CD4-positive, CD25-positive, alpha-beta regulatory T cell (primary cell): ENCODE measurements around the gene CD300LF. TPM values are rescaled to one million over a fixed set of nuclear protein-coding genes. Genes with fewer than 3 reads are reported as not detected.

Experiments used
- ATAC-seq, 2 donors: fragments of 150-1000 bp; cut with Tn5 transposase; one replicate each; pipeline ENCODE4 v1.10.0; 2021; ENCODE audit warnings: low read depth in 2 of 2, moderate number of reproducible peaks in 2 of 2, moderate library complexity in 1 of 2
- DNase-seq, 3 donors: peaks; one replicate each; pipeline versions ENCODE4 v3.0.0 to v3.0.0-alpha.2; 2012 to 2022; ENCODE audit warnings: mixed read lengths in 1 of 3
- H3K27ac ChIP-seq: one replicate; pipeline ENCODE4 v1.7.0; 2013; ENCODE audit warnings: mild to moderate bottlenecking, low read length; ENCODE audit not compliant: insufficient read depth, poor library complexity, severe bottlenecking
- H3K27me3 ChIP-seq: one replicate; pipeline ENCODE4 v1.7.0; 2013; ENCODE audit warnings: low read length; ENCODE audit not compliant: control insufficient read depth, insufficient read depth
- H3K36me3 ChIP-seq: one replicate; pipeline ENCODE4 v1.7.0; 2013; ENCODE audit warnings: mild to moderate bottlenecking, low read length, moderate library complexity; ENCODE audit not compliant: control insufficient read depth, insufficient read depth
- H3K4me1 ChIP-seq: 2 replicates; pipeline ENCODE4 v1.7.0; 2013; ENCODE audit warnings: mild to moderate bottlenecking, low read length; ENCODE audit not compliant: insufficient read depth, control insufficient read depth, poor library complexity, severe bottlenecking
- H3K4me3 ChIP-seq: one replicate; pipeline ENCODE4 v1.7.0; 2013; ENCODE audit warnings: low read depth, mild to moderate bottlenecking, low read length, moderate library complexity
- H3K9me3 ChIP-seq, 2 experiments: 1 replicate in 1 of 2; 2 replicates in 1 of 2; pipeline ENCODE4 v1.7.0; 2013; ENCODE audit warnings: low read length in 2 of 2, mild to moderate bottlenecking in 1 of 2, moderate library complexity in 1 of 2; ENCODE audit not compliant: control insufficient read depth in 2 of 2
- H3K27ac Mint-ChIP-seq, 3 donors: one replicate each; pipeline ENCODE4 v1.8.0; 2020 to 2022; ENCODE audit warnings: mild to moderate bottlenecking in 3 of 3, mixed read lengths in 3 of 3, moderate library complexity in 2 of 3
- H3K27me3 Mint-ChIP-seq: one replicate; pipeline ENCODE4 v1.8.0; 2022; ENCODE audit warnings: mild to moderate bottlenecking, mixed read lengths
- H3K36me3 Mint-ChIP-seq: one replicate; pipeline ENCODE4 v1.8.0; 2020; ENCODE audit warnings: mixed read lengths
- H3K4me1 Mint-ChIP-seq, 4 donors: one replicate each; pipeline ENCODE4 v1.8.0; 2020 to 2022; ENCODE audit warnings: mixed read lengths in 4 of 4, mild to moderate bottlenecking in 1 of 4
- H3K4me3 Mint-ChIP-seq, 4 donors: one replicate each; pipeline ENCODE4 v1.8.0; 2020 to 2022; ENCODE audit warnings: mild to moderate bottlenecking in 4 of 4, mixed read lengths in 4 of 4, moderate library complexity in 3 of 4
- H3K9me3 Mint-ChIP-seq, 7 donors: one replicate each; pipeline ENCODE4 v1.8.0; 2020 to 2022; ENCODE audit warnings: mixed read lengths in 7 of 7, mild to moderate bottlenecking in 3 of 7, moderate library complexity in 2 of 7
- polyA plus RNA-seq, 4 donors: library from polyadenylated mRNA; unstranded; fragments of 300-500 nt; fragmentation: Illumina TruSeq; gene quantifications; one replicate each; pipeline ENCODE4 v1.2.3, GENCODE V29; 2021
- total RNA-seq: library from RNA; stranded (reverse); gene quantifications from one replicate; pipeline ENCODE4 v1.2.3, GENCODE V29; 2022

Gene CD300LF
- total RNA-seq (0.52 TPM), polyA plus RNA-seq (under 1 TPM in 2 of 4 donors, not detected in 2; 0.19 to 0.21 TPM)

- Histone ChIP-seq H3K36me3 (no peaks in the 10 kb centered on the region), H3K4me1 (no peaks in the 10 kb centered on the region), H3K4me3 (no peak within 1 kb of the TSS), H3K9me3 (no peaks in the 10 kb centered on the region), H3K27me3 (peaks cover 2% of the 10 kb centered on the region), H3K27ac (no peak within 1 kb of the TSS)
- H3K27me3 Mint-ChIP-seq: peaks cover 24% of the 10 kb centered on the region
- no peak within 1 kb of the TSS for H3K4me3 Mint-ChIP-seq
- no peaks in the 10 kb centered on the region for H3K36me3 Mint-ChIP-seq
- H3K27ac Mint-ChIP-seq: peak within 1 kb of the TSS in 1 of 3 donors; percentile 18
- ATAC-seq (no peak), DNase-seq (no peak)
- peaks cover 0 to 2% (median 0%) of the 10 kb centered on the region in 7 donors for H3K9me3 Mint-ChIP-seq
- H3K4me1 Mint-ChIP-seq: peaks cover 0 to 7% (median 3%) of the 10 kb centered on the region in 4 donors
These were observed at the start of gene CD300LF for GRCh38 chr17:74712756-74713155. Gene CD300LF, minus strand, starts transcription at chr17:74712923. Its CDS starts 57 bp downstream, at chr17:74712866.

DNA sequence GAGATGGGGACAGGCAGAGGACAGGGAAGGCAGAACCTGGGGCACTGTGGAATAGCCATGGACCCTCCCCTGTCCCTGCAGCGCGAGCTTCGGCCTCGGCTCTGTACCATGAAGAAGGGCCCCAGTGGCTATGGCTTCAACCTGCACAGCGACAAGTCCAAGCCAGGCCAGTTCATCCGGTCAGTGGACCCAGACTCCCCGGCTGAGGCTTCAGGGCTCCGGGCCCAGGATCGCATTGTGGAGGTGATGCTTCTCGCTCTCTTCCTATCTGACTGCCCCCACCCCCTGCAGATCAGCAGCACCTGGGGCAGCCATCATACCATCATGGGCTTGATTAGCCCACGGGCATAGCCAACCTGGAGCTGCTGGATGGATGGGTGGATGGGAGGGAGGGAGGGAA lies 49.2 kb upstream of the CD300LF start:
- Mint-ChIP-seq H3K27ac (peak overlapping the region; percentile 80 to 88 (median 82)), H3K36me3 (peaks cover 3% of the 10 kb centered on the region), H3K9me3 (no peaks in the 10 kb centered on the region), H3K4me3 (no peak overlapping the region), H3K27me3 (no peaks in the 10 kb centered on the region), H3K4me1 (peaks cover 0 to 69% (median 18%) of the 10 kb centered on the region in 4 donors)
- H3K9me3 ChIP-seq: no peaks in the 10 kb centered on the region
- no peak overlapping the region for H3K4me3 ChIP-seq
- peaks cover 59% of the 10 kb centered on the region for H3K4me1 ChIP-seq
- H3K27me3 ChIP-seq: no peaks in the 10 kb centered on the region
- DNase-seq: no peak
- peak overlapping the region; percentile 47 for H3K27ac ChIP-seq
- H3K36me3 ChIP-seq: peaks cover 45% of the 10 kb centered on the region
- no peak for ATAC-seq

GRCh38 chr17:74761419-74761818 lies 48.7 kb upstream of the CD300LF start:
- no peak for ATAC-seq
- peaks cover 64% of the 10 kb centered on the region for H3K4me1 ChIP-seq
- H3K27ac ChIP-seq: peak overlapping the region; percentile 68
- peaks cover 40% of the 10 kb centered on the region for H3K36me3 ChIP-seq
- H3K4me3 ChIP-seq: no peak overlapping the region
- no peaks in the 10 kb centered on the region for H3K9me3 Mint-ChIP-seq
- peaks cover 3% of the 10 kb centered on the region for H3K36me3 Mint-ChIP-seq
- DNase-seq: no peak
- peaks cover 4 to 72% (median 23%) of the 10 kb centered on the region in 4 donors for H3K4me1 Mint-ChIP-seq
- H3K9me3 ChIP-seq: no peaks in the 10 kb centered on the region
- H3K27me3 ChIP-seq: no peaks in the 10 kb centered on the region
- H3K27me3 Mint-ChIP-seq: no peaks in the 10 kb centered on the region
- H3K4me3 Mint-ChIP-seq: peak overlapping the region in 1 of 4 donors; percentile 61
- H3K27ac Mint-ChIP-seq: peak overlapping the region; percentile 80 to 88 (median 82)

DNA sequence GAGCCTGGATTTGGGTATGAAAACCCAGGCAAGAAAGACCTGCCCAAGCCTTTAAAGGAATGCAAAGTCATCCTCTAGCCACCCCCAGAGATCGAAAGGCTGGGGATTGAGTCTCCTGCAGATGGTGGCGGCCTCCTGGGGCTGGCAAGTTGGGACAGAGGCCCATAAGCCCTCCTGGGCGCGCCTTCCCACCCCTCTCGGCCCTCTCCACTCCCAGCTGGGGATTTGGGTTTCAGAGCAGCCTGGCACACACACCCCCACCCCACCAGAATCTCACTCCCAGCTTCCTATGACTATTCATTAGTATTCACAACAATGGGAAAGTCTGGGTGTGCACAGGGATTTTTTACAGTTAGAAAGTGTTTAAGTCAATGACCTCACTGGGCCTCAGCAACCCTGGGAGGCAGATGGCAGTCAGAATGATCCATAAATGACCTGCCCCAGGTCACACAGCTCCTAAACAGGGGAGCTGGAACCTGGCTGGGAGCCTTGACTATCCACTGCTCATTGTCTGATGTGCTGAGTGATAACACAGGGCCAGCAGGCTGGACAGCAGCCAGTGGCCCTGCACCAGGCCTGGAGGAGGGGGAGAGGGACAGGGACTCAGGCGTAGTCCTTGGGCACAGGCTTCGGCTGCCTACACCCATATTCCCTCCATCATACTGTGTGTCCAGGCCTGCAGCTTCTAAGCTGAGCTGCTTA lies 47.8 kb upstream of the CD300LF start:
- H3K9me3 Mint-ChIP-seq: no peaks in the 10 kb centered on the region
- no peaks in the 10 kb centered on the region for H3K36me3 Mint-ChIP-seq
- peaks cover 73% of the 10 kb centered on the region for H3K4me1 ChIP-seq
- H3K27ac Mint-ChIP-seq: peak overlapping the region; percentile 66 to 88 (median 88)
- peak overlapping the region; percentile 68 for H3K27ac ChIP-seq
- ATAC-seq (no peak), DNase-seq (no peak)
- no peaks in the 10 kb centered on the region for H3K27me3 ChIP-seq
- H3K4me1 Mint-ChIP-seq: peaks cover 4 to 76% (median 22%) of the 10 kb centered on the region in 4 donors
- H3K9me3 ChIP-seq: no peaks in the 10 kb centered on the region
- H3K27me3 Mint-ChIP-seq: no peaks in the 10 kb centered on the region
- H3K4me3 ChIP-seq: peak overlapping the region; percentile 24
- H3K36me3 ChIP-seq: peaks cover 32% of the 10 kb centered on the region
- H3K4me3 Mint-ChIP-seq: peak overlapping the region; percentile 13 to 82 (median 56)

- Histone ChIP-seq H3K4me3 (peak overlapping the region; percentile 59), H3K9me3 (no peaks in the 10 kb centered on the region), H3K36me3 (peaks cover 28% of the 10 kb centered on the region), H3K27ac (peak overlapping the region; percentile 68), H3K27me3 (no peaks in the 10 kb centered on the region), H3K4me1 (peaks cover 79% of the 10 kb centered on the region)
- peak overlapping the region; percentile 51 to 86 (median 84) for H3K4me3 Mint-ChIP-seq
- no peaks in the 10 kb centered on the region for H3K27me3 Mint-ChIP-seq
- peak overlapping the region in 2 of 3 donors; percentile 88 for H3K27ac Mint-ChIP-seq
- ATAC-seq: no peak
- no peak for DNase-seq
- H3K9me3 Mint-ChIP-seq: no peaks in the 10 kb centered on the region
- peaks cover 4 to 79% (median 27%) of the 10 kb centered on the region in 4 donors for H3K4me1 Mint-ChIP-seq
- H3K36me3 Mint-ChIP-seq: peaks cover 5% of the 10 kb centered on the region
These were observed 47.2 kb upstream of the CD300LF start for GRCh38 chr17:74759941-74760340.

- peak; percentile 44 to 76 (median 65) for DNase-seq
- H3K9me3 Mint-ChIP-seq: no peaks in the 10 kb centered on the region
- peak overlapping the region; percentile 59 for H3K4me3 ChIP-seq
- peaks cover 23% of the 10 kb centered on the region for H3K36me3 ChIP-seq
- no peaks in the 10 kb centered on the region for H3K27me3 Mint-ChIP-seq
- peak overlapping the region; percentile 56 to 88 (median 88) for H3K27ac Mint-ChIP-seq
- peaks cover 7% of the 10 kb centered on the region for H3K36me3 Mint-ChIP-seq
- peaks cover 4 to 82% (median 31%) of the 10 kb centered on the region in 4 donors for H3K4me1 Mint-ChIP-seq
- peak; percentile 87 to 90 for ATAC-seq
- H3K4me1 ChIP-seq: peaks cover 85% of the 10 kb centered on the region
- H3K9me3 ChIP-seq: no peaks in the 10 kb centered on the region
- peak overlapping the region; percentile 82 to 88 (median 86) for H3K4me3 Mint-ChIP-seq
- H3K27me3 ChIP-seq: no peaks in the 10 kb centered on the region
- peak overlapping the region; percentile 68 for H3K27ac ChIP-seq
These were observed 46.6 kb upstream of the CD300LF start for GRCh38 chr17:74759243-74759801.

- Histone ChIP-seq H3K36me3 (peaks cover 20% of the 10 kb centered on the region), H3K4me1 (peaks cover 90% of the 10 kb centered on the region), H3K9me3 (no peaks in the 10 kb centered on the region), H3K4me3 (peak overlapping the region; percentile 59), H3K27me3 (no peaks in the 10 kb centered on the region), H3K27ac (peak overlapping the region; percentile 68)
- Mint-ChIP-seq H3K9me3 (no peaks in the 10 kb centered on the region), H3K27me3 (no peaks in the 10 kb centered on the region), H3K4me3 (peak overlapping the region; percentile 82 to 88 (median 86)), H3K4me1 (peaks cover 4 to 88% (median 32%) of the 10 kb centered on the region in 4 donors), H3K36me3 (peaks cover 7% of the 10 kb centered on the region), H3K27ac (peak overlapping the region; percentile 56 to 88 (median 88))
- ATAC-seq (peak in 1 of 2 donors; percentile 7), DNase-seq (no peak)
These were observed 46.1 kb upstream of the CD300LF start for GRCh38 chr17:74758848-74759168.
